Esophagus muscularis mucosa (tissue), 4 donors: Measurements from ENCODE around the gene ECM2. TPM values are rescaled to one million over a fixed set of nuclear protein-coding genes. Genes with fewer than 3 reads are reported as not detected.

Experiments used
- DNase-seq: peaks from one replicate; pipeline ENCODE4 v3.0.0-alpha.2; 2017; ENCODE audit errors: extremely low spot score
- H3K27ac ChIP-seq, 4 donors: fragments of 200-600 bp; sonication (generic); replicated peaks in 1 of 4; 1 replicate in 3 of 4; 2 replicates in 1 of 4; pipeline ENCODE4 v1.5.1; 2016 to 2019; ENCODE audit warnings: mild to moderate bottlenecking in 1 of 4
- H3K27me3 ChIP-seq, 4 donors: fragments of 200-600 bp; sonication (generic); one replicate each; pipeline versions ENCODE4 v1.5.1 to v1.6.0; 2016 to 2019
- H3K36me3 ChIP-seq, 4 donors: fragments of 200-600 bp; sonication (generic); one replicate each; pipeline ENCODE4 v1.5.1; 2016 to 2019
- H3K4me1 ChIP-seq, 4 donors: fragments of 200-600 bp; sonication (generic); one replicate each; pipeline ENCODE4 v1.5.1; 2016 to 2019
- H3K4me3 ChIP-seq, 4 donors: fragments of 200-600 bp; sonication (generic); 1 replicate in 2 of 4; 2 replicates in 2 of 4; pipeline ENCODE4 v1.5.1; 2016 to 2019; ENCODE audit warnings: mild to moderate bottlenecking in 4 of 4, moderate library complexity in 1 of 4
- H3K9me3 ChIP-seq, 4 donors: fragments of 200-600 bp; sonication (generic); 1 replicate in 3 of 4; 2 replicates in 1 of 4; pipeline ENCODE4 v1.5.1; 2016 to 2019
- EP300 ChIP-seq: sonication (generic); formaldehyde crosslinking; IDR thresholded peaks from one replicate; pipeline ENCODE4 v1.6.1; 2017; ENCODE audit warnings: antibody characterized with exemption
- POLR2A ChIP-seq: fragments of 450-650 bp; IDR thresholded peaks from one replicate; pipeline ENCODE4 v1.6.1; 2017; ENCODE audit warnings: antibody characterized with exemption, moderate library complexity, mild to moderate bottlenecking, low read depth
- POLR2AphosphoS5 ChIP-seq, 2 donors: sonication (generic); formaldehyde crosslinking; IDR thresholded peaks; one replicate each; pipeline ENCODE4 v1.6.1; 2017; ENCODE audit warnings: antibody characterized with exemption in 2 of 2
- WGBS: methylation state at CpG from one replicate; pipeline ENCODE4 v1.1.5; 2018; 5-methylcytosine and 5-hydroxymethylcytosine counted together
- intact Hi-C: fragments of 100-400 bp; cut with DNase I; formaldehyde crosslinking; loops from one replicate; pipeline ENCODE4 v1.15.1; 2023
- total RNA-seq, 4 donors: library from RNA; depleted of rRNA; stranded (reverse); fragments of >200 nt; gene quantifications; one replicate each; pipeline versions ENCODE4 v1.1.0 to v1.2.1, GENCODE V29; 2016
- TF ChIP-seq, protein P1 (sequence below), 3 experiments: fragments of 200-600 bp in 2 of 3; fragments of 450-650 bp in 1 of 3; sonication (generic) in 2 of 3; IDR thresholded peaks; one replicate each; pipeline ENCODE4 v1.5.1; 2017 to 2019; ENCODE audit warnings: antibody characterized with exemption in 3 of 3, mild to moderate bottlenecking in 2 of 3, moderate library complexity in 1 of 3

The ECM2 gene
- total RNA-seq, 4 donors from 2014 or later, result 8.1 to 11.7 (median 9.8) TPM

DNA sequence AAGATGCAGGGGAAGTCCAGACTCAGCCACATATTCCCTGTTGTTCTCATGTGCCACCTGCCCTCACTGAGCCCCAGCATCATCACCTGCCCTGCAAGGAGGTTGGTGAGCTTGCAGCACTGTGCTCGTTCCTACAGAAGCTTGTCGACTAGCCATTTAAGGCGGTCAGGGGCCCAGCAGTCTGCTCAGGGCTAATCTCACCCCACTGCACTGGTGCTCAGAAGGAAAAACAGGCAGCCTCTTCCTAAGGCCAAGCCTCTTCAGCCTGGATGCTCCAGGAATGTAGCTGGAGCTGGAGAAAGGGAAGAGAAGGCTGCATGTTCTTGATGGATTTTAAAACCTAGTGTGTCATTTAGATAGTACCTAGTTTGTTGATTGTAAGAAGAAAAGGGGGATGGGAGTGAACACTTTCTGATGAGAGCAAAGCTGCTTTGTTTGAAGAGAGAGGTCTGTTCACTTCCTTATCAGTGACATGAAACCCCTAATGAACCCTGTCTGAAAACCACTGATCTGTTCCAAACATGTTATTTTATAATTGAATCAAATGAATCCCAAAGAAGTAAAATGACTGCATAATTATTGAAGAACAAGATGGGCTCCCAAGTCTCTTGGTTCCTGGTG, 42.9 kb downstream of the ECM2 start:
- H3K4me3 ChIP-seq, result no peak overlapping the region
- intact Hi-C loops, result loop anchor here (5.0 kb wide), 1 partner anchor 129 kb away; no protein-coding TSS in a partner anchor
- H3K36me3 ChIP-seq, result no peaks in the 10 kb centered on the region
- H3K27me3 ChIP-seq, result no peaks in the 10 kb centered on the region
- TF ChIP-seq POLR2A, result no peak
- no peak for TF ChIP-seq POLR2AphosphoS5 (IDR thresholded peaks at IDR 0.05)
- TF ChIP-seq EP300, result no peak
- TF ChIP-seq, protein P1, sequence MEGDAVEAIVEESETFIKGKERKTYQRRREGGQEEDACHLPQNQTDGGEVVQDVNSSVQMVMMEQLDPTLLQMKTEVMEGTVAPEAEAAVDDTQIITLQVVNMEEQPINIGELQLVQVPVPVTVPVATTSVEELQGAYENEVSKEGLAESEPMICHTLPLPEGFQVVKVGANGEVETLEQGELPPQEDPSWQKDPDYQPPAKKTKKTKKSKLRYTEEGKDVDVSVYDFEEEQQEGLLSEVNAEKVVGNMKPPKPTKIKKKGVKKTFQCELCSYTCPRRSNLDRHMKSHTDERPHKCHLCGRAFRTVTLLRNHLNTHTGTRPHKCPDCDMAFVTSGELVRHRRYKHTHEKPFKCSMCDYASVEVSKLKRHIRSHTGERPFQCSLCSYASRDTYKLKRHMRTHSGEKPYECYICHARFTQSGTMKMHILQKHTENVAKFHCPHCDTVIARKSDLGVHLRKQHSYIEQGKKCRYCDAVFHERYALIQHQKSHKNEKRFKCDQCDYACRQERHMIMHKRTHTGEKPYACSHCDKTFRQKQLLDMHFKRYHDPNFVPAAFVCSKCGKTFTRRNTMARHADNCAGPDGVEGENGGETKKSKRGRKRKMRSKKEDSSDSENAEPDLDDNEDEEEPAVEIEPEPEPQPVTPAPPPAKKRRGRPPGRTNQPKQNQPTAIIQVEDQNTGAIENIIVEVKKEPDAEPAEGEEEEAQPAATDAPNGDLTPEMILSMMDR (IDR thresholded peaks at IDR 0.05), result no peak
- DNase-seq, result no peak
- no peaks in the 10 kb centered on the region for H3K9me3 ChIP-seq
- no CpG with 5 or more reads among the region's 3 CpGs for WGBS
- H3K27ac ChIP-seq, result peak overlapping the region in 3 of 4 donors; percentile 44 to 67 (median 46)
- peaks cover 4 to 81% (median 64%) of the 10 kb centered on the region in 4 donors for H3K4me1 ChIP-seq

DNA sequence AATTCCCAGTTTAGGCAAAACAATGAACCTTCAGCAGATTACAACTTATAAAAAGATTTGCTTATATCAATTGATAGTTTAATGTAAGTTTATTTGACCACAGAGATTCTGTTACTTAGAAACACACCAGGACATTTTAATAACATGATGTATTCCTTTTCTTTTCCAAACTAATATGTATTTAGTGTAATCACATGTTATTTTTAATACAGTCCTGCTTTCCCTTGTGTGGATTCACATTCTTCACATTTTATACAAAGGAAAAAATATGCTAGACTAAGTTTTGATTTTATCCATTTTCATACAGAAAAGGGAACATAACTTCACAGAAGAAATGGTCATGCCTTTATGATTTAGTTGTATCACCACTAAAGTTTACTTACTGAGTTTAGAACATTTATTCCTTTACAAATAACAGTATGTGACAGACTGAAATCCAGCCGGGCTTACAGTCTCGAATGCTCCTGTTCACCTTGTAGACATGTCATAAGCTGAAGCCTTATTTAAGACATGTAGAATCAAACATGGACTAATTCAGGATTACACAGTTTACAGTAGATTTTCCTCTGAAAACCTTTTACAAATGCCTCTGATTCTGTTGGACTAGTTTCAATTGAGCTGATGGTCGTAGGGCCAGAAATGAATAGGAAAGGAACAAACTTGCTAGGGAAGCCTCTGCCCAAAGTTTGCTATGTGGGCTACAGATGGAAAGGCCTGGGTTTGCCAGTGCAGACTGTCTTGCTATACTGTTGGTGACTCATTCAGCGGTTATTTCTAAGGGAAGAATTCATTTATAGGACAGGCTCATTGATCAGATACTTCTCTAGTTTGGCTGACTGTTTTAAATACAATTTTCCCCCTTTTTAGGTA, 46.9 kb downstream of the ECM2 start:
- Histone ChIP-seq H3K4me1 (peaks cover 4 to 80% (median 58%) of the 10 kb centered on the region in 4 donors), H3K27me3 (no peaks in the 10 kb centered on the region), H3K36me3 (no peaks in the 10 kb centered on the region), H3K27ac (peak overlapping the region; percentile 61 to 69 (median 65)), H3K4me3 (no peak overlapping the region), H3K9me3 (no peaks in the 10 kb centered on the region)
- no peak for TF ChIP-seq POLR2AphosphoS5 (IDR thresholded peaks at IDR 0.05)
- TF ChIP-seq POLR2A, result no peak
- TF ChIP-seq, protein P1 (IDR thresholded peaks at IDR 0.05), result no peak
- no peak for TF ChIP-seq EP300
- intact Hi-C loops, result no loop called here
- WGBS, result 44% methylated on average over 4 of the region's 4 CpGs
- no peak for DNase-seq

DNA sequence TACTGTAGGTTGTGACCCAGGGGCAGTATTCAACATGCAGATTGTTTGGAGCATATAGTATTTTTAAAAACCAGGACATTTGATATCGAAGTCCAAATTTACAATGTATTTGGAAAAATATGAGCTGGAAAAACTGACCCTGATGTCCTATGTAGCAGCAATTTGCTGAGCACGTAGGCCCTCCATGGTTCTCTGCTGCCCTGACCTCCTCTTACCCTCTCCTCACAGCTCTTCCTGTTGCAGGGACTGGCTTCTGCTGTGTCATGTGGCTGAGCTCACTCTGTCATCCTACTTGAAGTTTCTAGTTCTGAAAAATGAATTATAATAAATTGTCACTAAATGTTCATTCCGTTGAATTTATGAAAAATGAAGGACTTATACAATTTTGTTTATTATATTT, 49.4 kb downstream of the ECM2 start:
- intact Hi-C loops, result no loop called here
- no peak overlapping the region for H3K27ac ChIP-seq
- WGBS, result 82% methylated on average over 3 of the region's 3 CpGs
- H3K4me3 ChIP-seq, result no peak overlapping the region
- no peaks in the 10 kb centered on the region for H3K9me3 ChIP-seq
- H3K4me1 ChIP-seq, result peaks cover 7 to 80% (median 58%) of the 10 kb centered on the region in 4 donors
- DNase-seq, result no peak
- H3K27me3 ChIP-seq, result no peaks in the 10 kb centered on the region
- TF ChIP-seq POLR2AphosphoS5 (IDR thresholded peaks at IDR 0.05), result no peak
- TF ChIP-seq POLR2A, result no peak
- TF ChIP-seq, protein P1 (IDR thresholded peaks at IDR 0.05), result no peak
- TF ChIP-seq EP300, result no peak
- H3K36me3 ChIP-seq, result no peaks in the 10 kb centered on the region

DNA sequence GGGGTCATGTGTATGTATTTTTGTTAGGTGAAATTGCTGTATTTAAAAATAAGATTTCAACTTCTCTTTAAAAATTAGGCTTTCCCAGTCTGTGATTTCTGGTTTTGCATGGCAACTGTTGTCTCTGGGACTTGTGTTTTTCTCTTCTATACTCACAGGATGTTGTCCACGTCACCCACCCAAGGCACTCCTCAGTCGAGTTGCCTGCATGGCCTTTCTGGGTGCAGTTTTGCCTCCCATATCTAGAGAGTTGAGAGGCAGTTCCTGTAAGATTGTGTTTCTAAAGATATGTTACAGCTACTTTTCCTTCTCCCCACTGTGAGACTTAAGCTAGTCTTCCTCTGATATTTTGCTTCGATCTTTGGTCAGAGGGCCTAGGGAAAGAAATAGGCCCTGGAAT, 51.2 kb downstream of the ECM2 start:
- DNase-seq, result no peak
- 75% methylated on average over 3 of the region's 3 CpGs for WGBS
- Histone ChIP-seq H3K27me3 (no peaks in the 10 kb centered on the region), H3K27ac (peak overlapping the region in 3 of 4 donors; percentile 21 to 74 (median 48)), H3K4me1 (peaks cover 18 to 83% (median 68%) of the 10 kb centered on the region in 4 donors), H3K4me3 (no peak overlapping the region), H3K36me3 (no peaks in the 10 kb centered on the region), H3K9me3 (no peaks in the 10 kb centered on the region)
- TF ChIP-seq EP300, result no peak
- no peak for TF ChIP-seq POLR2A
- TF ChIP-seq, protein P1 (IDR thresholded peaks at IDR 0.05), result no peak
- no peak for TF ChIP-seq POLR2AphosphoS5 (IDR thresholded peaks at IDR 0.05)
- intact Hi-C loops, result no loop called here
